Measurements from ENCODE around the gene HAUS5.
"Not testable (repeated sequence)": the region's sequence is repeated elsewhere in the genome, so short reads cannot be mapped to it uniquely, and the experiment has no call there.

Gene HAUS5

GRCh38 chr19:35612559-35613321 lies at the start of gene HAUS5:
Gene HAUS5, plus strand, starts transcription at chr19:35612735. Its CDS starts 60 bp downstream, at chr19:35612795.
- in situ Hi-C loops (cut with HindIII; ENCODE audit: low sequenced_read_pairs) = no loop called here

GRCh38 chr19:35562776-35563175 lies 49.8 kb upstream of the HAUS5 start:
- in situ Hi-C loops (cut with HindIII; ENCODE audit: low sequenced_read_pairs) = no loop called here

- in situ Hi-C loops (cut with HindIII; ENCODE audit: low sequenced_read_pairs) = no loop called here
These were observed 49.2 kb upstream of the HAUS5 start, which contains the start of gene ATP4A for GRCh38 chr19:35563207-35563829. Gene ATP4A, minus strand, starts transcription at chr19:35563658. Its CDS starts 29 bp downstream, at chr19:35563629.

- in situ Hi-C loops (cut with HindIII; ENCODE audit: low sequenced_read_pairs) = no loop called here
These were observed 47.3 kb upstream of the HAUS5 start for GRCh38 chr19:35565016-35565856.

GRCh38 chr19:35566738-35567137 lies 45.8 kb upstream of the HAUS5 start:
- in situ Hi-C loops (cut with HindIII; ENCODE audit: low sequenced_read_pairs) = no loop called here

GRCh38 chr19:35569281-35569781 lies 43.2 kb upstream of the HAUS5 start:
- in situ Hi-C loops (cut with HindIII; ENCODE audit: low sequenced_read_pairs) = no loop called here

- in situ Hi-C loops (cut with HindIII; ENCODE audit: low sequenced_read_pairs) = no loop called here
These were observed 41.0 kb upstream of the HAUS5 start for GRCh38 chr19:35571406-35571965.

- in situ Hi-C loops (cut with HindIII; ENCODE audit: low sequenced_read_pairs) = no loop called here
These were observed 34.6 kb upstream of the HAUS5 start for GRCh38 chr19:35577918-35578317.

GRCh38 chr19:35578707-35579106 lies 33.8 kb upstream of the HAUS5 start:
- in situ Hi-C loops (cut with HindIII; ENCODE audit: low sequenced_read_pairs) = no loop called here

GRCh38 chr19:35582760-35583159 lies 29.8 kb upstream of the HAUS5 start:
- in situ Hi-C loops (cut with HindIII; ENCODE audit: low sequenced_read_pairs) = no loop called here

- in situ Hi-C loops (cut with HindIII; ENCODE audit: low sequenced_read_pairs) = no loop called here
These were observed 26.7 kb upstream of the HAUS5 start, which contains the start of gene PMIS2 for GRCh38 chr19:35585848-35586247. Gene PMIS2, plus strand, starts transcription at chr19:35586173. Its CDS starts 87 bp downstream, at chr19:35586260.

- in situ Hi-C loops (cut with HindIII; ENCODE audit: low sequenced_read_pairs) = no loop called here
These were observed 25.2 kb upstream of the HAUS5 start for GRCh38 chr19:35587321-35587720.

GRCh38 chr19:35590875-35591274 lies 21.7 kb upstream of the HAUS5 start:
- in situ Hi-C loops (cut with HindIII; ENCODE audit: low sequenced_read_pairs) = no loop called here

- in situ Hi-C loops (cut with HindIII; ENCODE audit: low sequenced_read_pairs) = no loop called here
These were observed 20.3 kb upstream of the HAUS5 start for GRCh38 chr19:35592226-35592625.

GRCh38 chr19:35595026-35595425 lies 17.5 kb upstream of the HAUS5 start:
- in situ Hi-C loops (cut with HindIII; ENCODE audit: low sequenced_read_pairs) = not testable (repeated sequence)

GRCh38 chr19:35595928-35596327 lies 16.6 kb upstream of the HAUS5 start:
- in situ Hi-C loops (cut with HindIII; ENCODE audit: low sequenced_read_pairs) = no loop called here

GRCh38 chr19:35596366-35596999 lies 16.1 kb upstream of the HAUS5 start:
- in situ Hi-C loops (cut with HindIII; ENCODE audit: low sequenced_read_pairs) = no loop called here

- in situ Hi-C loops (cut with HindIII; ENCODE audit: low sequenced_read_pairs) = no loop called here
These were observed 10.6 kb upstream of the HAUS5 start for GRCh38 chr19:35601971-35602370.

- in situ Hi-C loops (cut with HindIII; ENCODE audit: low sequenced_read_pairs) = not testable (repeated sequence)
These were observed 8.1 kb upstream of the HAUS5 start for GRCh38 chr19:35604436-35604835.

GRCh38 chr19:35607170-35607569 lies 5.4 kb upstream of the HAUS5 start:
- in situ Hi-C loops (cut with HindIII; ENCODE audit: low sequenced_read_pairs) = loop anchor here (5.0 kb wide), 1 partner anchor 50 kb away; no protein-coding TSS in a partner anchor
